GM18951 (cell line): ENCODE data around the gene NAV2.

ENCODE experiments used
- POLR2A ChIP-seq: IDR thresholded peaks from 4 replicates; pipeline ENCODE4 v1.6.1; 2011; ENCODE audit warnings: mild to moderate bottlenecking; ENCODE audit not compliant: insufficient read length, insufficient read depth; ENCODE audit errors: extremely low read depth
- in situ Hi-C: fragments of 300-500 bp; cut with MboI; formaldehyde crosslinking; loops from one replicate; pipeline ENCODE4 v1.12.0; 2022; ENCODE audit warnings: low sequenced_read_pairs, mixed read lengths, inconsistent platforms; ENCODE audit not compliant: unreplicated experiment

NAV2 gene

DNA sequence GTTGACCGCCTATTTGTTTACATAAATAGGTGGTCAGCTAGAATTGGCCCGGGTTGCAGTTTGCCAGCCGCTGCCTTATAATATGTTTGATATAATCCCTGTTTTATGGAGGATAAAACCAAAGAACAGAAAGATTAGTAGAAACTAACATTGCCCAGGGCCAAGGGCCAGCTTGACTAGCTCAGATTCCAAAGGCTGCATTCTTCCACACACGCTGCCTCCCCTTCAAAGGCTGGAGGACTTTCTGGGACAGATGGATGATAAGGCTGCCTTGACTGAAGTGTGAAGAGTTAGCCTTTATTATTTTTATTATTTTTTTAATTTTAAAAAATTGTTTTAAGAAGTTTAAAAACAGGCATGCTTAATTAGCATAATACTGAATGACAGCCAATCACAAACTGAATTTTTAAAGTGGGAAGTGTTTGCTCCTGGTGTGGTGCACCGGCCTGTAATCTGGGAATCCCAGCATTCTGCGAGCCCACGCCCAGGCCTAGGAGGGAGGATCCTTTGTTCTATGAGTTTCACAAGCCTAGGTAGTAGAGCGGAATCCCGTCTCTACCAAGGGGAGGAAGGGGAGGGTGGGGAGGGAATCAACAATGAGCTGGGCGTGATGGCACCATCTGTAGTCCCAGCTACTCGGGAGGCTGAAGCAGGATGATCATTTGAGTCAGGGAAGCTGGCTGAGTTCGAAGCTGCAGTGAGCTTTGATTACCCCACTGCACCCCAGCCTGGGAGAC is 114.9 kb downstream of the NAV2 start:
- in situ Hi-C loops, result no loop called here
- TF ChIP-seq POLR2A, result no peak

DNA sequence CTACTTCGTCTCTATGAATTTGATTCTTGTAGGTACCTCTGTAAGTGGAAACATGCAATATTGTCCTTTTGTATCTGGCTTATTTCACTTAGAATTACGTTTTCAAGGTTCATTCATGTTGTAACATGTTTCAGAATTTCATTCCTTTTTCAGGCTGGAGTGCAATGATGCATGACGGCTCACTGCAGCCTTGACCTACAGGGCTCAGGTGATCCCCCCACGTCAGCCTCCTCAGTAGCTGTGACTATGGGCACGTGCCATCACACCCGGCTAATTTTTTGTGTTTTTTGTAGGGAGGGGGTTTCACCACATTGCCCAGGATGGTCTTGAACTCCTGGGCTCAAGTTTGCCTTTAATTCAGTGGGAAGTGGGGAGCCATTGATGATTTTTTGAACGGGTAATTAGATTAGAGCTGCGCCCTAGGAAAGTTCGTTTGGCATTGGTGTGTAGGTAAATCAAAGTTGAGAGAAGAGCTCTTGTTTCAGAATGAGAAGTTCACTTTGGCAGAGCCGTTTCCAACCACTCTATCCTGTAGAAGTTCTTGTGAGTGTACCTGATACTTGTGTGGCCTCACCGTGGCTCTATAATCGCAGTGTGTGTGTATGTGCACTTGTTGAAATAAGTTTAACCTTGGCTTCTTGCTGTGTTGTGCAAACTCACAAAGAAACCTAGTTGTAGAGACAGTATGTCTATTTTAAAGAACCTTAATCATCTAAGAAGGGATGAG is 115.9 kb downstream of the NAV2 start:
- TF ChIP-seq POLR2A, result no peak
- in situ Hi-C loops, result no loop called here

DNA sequence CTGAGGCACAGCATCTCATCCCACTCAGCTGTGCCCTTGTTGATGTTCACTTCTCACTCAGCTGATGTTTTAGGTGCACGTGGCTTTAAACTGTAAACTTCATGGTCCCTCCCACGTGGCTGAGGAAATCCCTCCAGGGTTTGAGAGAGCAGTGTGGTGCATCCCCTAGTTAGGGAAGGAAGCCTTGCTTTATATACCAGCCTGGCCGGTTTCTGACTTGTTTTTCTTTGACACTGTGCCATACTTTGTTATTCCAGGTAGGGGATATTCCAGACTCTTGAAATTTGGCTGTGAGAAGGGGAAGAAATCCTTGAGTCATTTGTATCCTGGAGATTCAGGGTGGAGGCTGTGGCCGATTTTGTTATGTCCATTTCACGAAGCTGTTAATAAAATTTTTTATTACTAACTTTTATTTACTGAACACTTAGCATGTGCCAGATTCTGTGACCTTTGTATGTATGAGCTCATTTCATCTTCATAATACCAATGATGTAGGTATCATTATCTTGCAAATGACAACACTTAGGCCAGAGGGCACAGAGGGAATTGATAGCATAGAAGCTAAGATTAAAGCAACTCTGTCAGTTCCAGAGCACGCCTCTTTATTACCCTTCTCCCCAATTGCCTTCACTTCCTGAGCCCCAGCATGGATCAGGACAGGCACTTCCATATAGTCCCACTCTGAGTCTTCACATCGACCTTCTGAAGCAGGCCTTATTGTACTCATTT is 116.6 kb downstream of the NAV2 start:
- TF ChIP-seq POLR2A, result no peak
- in situ Hi-C loops, result no loop called here

DNA sequence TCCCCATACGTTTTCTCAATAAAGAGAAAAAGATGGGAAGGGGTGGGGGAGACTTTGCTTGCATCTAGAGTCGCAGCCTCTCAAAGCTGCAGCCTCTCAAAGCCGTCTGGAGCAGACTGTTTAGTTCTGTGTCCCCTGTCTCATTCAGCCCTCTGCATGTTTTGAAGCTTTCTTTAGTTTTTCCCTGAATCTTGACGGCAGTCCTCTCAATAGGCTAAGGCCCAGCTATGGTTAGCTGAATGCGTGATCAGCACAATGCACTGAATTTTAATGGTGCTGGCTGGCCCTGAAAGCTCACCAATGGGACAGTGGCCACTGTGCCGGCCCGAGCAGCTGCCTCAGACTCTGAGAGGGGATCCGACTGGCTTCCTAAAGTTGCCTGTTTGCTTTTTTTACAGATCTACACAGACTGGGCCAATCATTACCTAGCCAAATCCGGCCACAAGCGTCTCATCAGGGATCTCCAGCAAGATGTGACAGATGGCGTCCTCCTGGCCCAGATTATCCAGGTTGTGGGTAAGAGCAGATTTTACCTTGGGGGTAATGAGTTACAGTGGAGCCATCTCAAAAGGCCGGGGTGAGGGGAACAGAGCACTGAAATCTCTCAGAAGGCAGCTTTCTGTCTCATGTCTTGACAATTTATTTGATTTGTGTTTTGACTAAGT is 119.6 kb downstream of the NAV2 start:
- in situ Hi-C loops, result no loop called here
- no peak for TF ChIP-seq POLR2A

DNA sequence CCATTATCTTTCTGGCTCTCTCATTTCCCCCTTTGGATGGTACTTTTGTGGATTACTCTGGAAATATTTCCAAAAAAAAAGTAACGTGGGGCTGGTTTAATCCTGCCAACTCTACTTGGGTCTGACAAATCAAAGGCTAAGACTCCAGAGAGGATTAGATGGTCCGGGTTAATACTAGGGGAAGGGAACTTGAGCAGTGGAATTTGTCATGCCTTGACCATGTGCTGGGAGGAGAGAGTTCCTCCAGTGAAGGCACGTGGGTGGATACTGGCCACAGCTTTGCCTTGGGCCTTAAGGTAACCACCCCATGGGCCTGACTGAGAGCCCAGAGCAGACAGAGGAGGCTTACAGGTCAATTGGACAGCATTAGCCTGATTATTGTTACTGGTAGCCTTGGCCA is 120.3 kb downstream of the NAV2 start:
- in situ Hi-C loops, result no loop called here
- TF ChIP-seq POLR2A, result no peak

DNA sequence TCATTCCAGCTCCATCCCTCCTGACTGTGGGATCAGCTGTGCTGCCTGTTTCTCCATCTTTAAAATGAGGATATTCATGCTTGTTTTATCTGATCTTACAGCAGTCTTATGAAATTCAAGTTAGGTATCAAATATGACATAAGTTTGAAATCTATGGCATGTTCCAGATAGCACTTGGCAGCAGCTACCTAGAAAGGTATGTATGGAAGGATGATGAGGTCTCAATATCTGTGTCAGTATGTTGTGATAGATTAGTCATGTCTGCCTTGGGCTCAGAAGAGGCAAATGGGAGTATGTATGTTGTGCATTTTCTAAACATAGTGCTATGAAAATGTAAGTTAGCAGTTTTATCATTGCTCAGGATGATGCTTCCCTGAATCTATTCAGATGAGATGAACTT is 122.1 kb downstream of the NAV2 start:
- no peak for TF ChIP-seq POLR2A
- in situ Hi-C loops, result no loop called here

DNA sequence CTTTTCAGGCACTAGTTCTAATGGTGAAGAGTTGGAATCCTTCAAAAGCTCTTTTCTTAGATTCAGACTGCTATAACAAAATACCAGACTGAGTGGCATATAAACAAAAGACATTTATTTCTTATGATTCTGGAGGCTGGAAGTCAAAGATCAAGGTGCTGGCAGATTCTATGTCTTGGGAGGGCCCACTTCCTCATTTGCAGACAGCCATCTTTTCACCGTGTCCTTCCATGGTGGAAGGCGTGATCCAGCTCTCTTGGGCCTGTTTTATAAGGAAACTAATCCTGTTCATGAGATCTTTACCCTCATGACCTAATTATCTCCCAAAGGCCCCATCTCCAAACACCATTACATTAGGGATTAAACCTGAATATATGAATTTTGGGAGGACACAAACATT is 124.0 kb downstream of the NAV2 start:
- TF ChIP-seq POLR2A, result no peak
- in situ Hi-C loops, result no loop called here

DNA sequence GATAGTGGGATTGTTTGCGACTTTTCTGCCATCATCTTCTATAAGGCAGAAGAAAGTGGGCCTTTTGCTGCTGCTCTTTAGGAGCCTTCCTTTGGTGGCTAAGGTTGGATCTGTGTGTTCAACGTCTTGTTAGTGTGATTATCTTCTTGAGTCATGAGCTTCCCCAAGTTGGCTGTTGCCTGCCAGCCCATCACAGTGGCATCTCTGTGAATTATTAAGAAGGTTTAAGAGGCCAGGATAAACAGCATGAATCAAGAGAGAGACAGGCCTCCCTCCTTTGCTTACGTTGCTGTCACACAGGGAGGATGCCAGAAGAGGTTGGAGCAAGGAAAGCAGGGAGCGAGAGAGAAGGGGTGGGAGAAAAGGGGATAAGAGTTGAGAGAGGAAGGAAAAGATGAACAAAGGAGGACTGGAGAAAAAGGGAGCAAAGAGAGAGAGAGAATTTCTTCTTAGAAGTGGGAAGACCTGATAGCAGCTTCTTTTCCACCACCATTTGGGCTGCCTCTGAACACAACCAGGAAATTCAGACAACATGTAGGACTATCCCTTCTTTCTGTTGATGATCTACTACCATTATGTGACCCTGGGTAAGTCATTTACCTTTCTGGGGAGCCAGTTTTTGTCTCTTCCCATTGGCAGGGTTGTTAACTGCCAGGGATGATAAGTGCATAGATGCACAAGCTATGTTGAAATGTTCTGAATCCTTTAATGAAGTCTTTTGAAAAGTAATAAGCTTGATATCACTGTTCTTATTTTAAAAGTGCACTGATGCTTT is 126.5 kb downstream of the NAV2 start:
- in situ Hi-C loops, result no loop called here

DNA sequence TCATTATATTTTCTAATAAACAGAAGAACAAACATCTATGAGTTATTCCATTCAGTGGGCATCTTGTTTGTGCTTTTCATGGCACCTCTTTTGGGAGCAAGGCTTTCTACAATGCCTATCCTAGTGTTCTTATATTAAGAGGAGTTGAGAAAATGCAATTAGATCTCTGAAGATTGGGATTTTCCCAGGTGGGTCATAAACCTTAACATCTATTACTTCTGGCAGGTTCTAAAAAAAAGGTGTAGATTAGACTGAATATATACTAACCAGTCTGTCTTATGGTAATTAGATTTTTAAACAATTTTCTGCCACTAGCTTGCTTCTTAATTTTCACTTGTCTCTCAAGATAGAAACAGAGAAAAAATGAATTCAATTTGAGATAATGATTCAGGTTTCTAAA is 128.3 kb downstream of the NAV2 start:
- no peak for TF ChIP-seq POLR2A
- in situ Hi-C loops, result no loop called here

More for the DNA sequence above, 126.5 kb downstream of the NAV2 start:
- TF ChIP-seq POLR2A, result no peak

DNA sequence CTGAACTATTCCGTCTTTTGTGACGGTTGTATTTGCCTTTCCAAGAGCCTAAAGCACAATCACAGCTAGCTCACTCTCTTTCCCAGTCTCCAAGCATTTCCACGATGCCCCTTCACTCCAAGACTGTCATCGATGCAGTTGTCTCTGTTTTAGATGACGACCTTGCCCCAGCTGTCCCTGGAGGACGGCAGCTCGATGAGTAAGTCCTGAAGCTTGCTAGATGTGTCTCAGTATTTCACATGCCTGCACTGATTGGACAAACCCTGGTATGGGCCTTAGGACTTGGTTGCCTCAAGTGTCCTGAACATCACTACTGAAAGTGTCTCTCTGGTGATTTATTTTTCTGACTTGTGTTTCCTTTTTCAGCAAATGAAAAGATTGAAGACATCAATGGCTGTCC is 129.9 kb downstream of the NAV2 start:
- TF ChIP-seq POLR2A, result no peak
- in situ Hi-C loops, result no loop called here

DNA sequence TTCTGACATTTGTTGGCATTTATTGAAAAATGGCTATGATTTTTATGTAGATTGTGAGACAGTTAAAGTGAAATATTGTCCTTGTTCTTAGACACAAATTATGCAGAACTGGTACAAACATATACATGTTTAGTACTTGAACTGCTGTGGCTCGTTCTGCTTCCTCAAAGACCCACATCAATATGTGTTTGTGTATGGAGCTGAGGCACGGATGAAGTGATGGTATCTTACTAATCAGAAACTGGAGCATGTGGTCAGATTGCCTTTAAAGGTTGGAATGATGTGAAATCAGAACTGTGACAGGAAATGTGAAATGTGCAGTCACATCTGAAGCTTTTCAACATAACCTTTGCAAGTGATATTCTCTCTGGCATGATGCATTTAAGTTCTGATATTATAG is 130.4 kb downstream of the NAV2 start:
- TF ChIP-seq POLR2A, result no peak
- in situ Hi-C loops, result no loop called here

DNA sequence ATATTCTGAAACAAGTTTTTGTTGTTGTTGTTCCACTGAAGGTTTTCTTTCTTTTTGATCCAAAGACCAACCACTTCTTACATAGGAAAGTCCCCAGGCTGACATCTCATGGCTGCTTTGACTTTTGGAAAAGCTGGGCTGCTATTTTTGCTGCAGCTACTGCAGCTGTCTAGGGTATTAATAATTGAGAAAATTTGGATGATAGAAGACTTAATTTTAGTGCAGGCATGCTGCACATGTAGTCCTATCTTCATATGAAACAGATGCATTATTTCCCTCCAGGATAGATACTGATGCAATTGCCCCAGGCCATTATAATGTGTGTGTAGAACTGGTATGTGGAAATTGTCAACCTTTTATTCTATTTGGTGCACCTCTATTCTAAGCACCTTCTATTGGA is 131.4 kb downstream of the NAV2 start:
- no peak for TF ChIP-seq POLR2A
- in situ Hi-C loops, result no loop called here
